Sciatic nerve (tissue), 2 donors: ENCODE measurements around the gene EP400. TPM values are rescaled to one million over a fixed set of nuclear protein-coding genes. Genes with fewer than 3 reads are reported as not detected.

Experiments
- ATAC-seq: fragments of 200-7000 bp; cut with Tn5 transposase; one replicate; pipeline ENCODE4 v1.9.1; 2020; ENCODE audit warnings: mild to moderate bottlenecking, moderate library complexity
- DNase-seq: peaks from one replicate; pipeline ENCODE4 v3.0.0-alpha.2; 2020; ENCODE audit warnings: low spot score
- intact Hi-C: fragments of 100-400 bp; cut with DNase I; formaldehyde crosslinking; loops from one replicate; pipeline ENCODE4 v1.14.2; 2022
- total RNA-seq: library from RNA; stranded (reverse); fragmentation: NEBNext Ultra II Directional; extraction: Animal tissue kit (Norgen Biotek cat#: 25700); gene quantifications from one replicate; pipeline ENCODE4 v1.2.1, GENCODE V29; 2021
- donor health status: DM: no; HTN: no; CAD: no.
- donor health status: DM: no; HTN: no; CAD: no.

The EP400 gene
- total RNA-seq, 1 donor from 2014 or later: 56.9 TPM

DNA sequence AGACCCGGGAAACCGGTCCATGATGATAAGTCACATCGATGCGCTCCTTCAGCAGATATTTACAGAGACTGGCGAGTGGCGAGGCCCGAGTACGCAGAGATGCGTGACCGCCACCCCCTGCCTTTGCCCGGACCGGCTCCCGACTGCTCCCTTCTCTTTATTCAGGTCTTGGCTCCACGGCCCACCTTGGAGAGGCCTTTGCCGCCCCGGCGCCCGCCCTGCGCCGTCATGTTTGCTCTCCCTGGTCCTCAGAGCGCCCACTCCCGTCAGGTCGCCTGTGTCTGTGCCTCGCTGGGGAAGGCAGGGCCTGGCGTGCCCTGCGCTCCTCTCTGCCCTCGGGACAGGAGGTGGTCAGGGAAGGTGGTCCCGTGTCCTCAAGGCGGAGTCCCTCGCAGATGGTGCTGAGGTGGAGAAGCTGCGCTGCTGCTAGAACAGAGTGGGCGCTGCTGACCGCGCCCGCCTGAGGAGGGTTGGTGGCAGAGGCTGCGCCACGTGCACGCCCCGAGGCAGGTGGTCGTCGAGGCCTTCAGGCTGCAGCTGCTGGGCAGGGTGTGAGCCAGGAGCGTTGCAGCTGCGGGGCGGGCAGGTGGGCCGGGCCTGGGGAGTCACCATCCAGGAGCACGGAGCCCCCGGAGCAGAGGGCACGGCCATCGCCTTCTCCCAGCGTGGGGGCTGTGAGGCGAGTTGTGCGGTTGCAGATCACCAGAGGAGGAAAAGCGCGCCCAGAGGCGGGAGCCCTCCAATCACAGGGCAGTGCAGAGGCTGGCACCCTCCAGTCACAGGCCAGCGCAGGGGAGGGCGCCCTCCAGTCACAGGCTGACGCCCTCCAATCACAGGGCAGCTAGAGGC, 167.2 kb downstream of the EP400 start:
- intact Hi-C loops: no loop called here
- DNase-seq (no peak), ATAC-seq (no peak)

DNA sequence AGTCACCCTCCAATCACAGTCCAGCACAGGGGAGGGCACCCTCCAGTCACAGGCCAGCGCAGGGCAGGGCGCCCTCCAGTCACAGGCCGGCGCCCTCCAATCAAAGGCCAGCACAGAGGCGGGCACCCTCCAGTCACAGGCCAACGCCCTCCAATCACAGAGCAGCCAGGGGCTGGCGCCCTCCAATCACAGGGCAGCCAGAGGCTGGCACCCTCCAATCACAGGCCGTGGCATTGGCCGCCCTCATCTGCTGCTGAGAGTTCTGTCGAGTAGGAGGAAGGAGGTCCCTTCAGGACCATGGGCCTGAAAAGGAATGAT, 167.8 kb downstream of the EP400 start:
- intact Hi-C loops: no loop called here
- ATAC-seq (no peak), DNase-seq (no peak)

DNA sequence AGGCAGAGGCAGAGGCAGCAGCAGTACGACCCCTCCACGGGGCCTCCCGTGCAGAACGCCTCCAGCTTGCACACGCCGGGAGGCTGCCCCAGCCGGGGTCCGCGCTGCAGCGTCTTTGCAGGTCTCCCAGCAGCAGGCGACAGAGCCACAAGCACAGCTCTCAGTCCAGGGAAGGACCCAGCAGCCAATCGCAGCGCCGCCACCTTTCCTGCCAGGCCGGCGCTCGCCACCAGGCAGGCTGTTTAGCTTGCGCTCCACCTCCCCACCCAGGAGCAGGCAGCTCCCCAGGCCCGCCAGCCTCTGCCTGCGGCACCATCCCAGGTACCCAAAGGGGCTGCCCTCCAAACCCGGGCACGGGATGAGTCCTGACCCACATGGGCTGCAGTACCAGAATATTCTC, 169.1 kb downstream of the EP400 start:
- intact Hi-C loops: no loop called here
- no peak for DNase-seq
- ATAC-seq: no peak

DNA sequence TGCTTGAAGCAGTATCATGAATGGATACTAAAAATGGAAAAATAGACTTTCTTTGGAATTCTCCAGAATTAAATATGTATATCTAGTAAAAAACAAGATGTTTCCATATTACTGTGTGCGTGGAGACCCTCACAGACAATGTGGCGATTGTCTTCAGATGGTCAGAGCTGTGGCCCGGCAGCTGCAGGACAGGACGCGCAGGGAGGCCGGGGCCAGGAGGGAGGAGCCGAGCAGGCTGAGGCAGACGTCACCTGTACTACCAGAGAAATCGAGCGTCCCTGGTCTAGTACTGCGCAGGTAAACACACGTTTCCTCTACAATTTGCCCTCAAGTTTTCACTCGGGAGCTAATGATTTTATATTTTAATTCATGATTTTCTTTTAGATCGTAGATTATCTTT, 171.5 kb downstream of the EP400 start:
- DNase-seq (no peak), ATAC-seq (no peak)
- intact Hi-C loops: no loop called here

DNA sequence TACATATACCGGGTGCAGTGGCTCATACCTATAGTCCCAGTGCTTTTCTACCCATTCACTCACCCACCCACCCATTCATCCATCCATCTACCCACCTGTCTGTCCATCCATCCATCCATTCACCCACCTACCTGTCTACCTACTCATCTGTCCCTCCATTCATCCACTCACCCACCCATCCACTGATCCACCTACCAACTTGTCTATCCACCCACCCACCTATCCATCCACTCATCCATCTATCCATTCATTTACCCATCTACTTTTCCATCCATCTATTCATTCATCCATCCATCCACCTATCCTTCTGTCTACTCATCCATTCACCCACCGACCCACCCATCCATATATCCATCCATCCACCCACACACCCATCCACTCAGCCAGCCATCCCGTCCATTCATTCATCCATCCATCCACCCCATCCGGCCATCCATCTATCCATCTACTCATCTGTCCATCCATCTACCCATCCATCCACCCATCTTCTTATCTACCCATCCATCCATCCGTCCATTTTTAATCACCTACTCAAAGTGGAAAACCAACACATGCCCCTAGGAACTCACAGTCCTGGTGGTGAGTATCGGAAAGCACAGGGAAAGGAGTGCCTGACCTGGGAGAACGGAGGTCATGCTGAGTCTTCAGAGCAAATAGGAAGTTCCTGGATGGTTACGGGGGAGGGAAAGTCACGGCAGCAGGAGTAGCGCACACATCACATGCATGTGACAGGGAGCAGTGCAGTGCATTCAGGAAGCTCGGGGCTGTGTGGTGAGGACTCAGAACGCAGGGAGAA, 174.4 kb downstream of the EP400 start:
- DNase-seq: no peak
- ATAC-seq: no peak
- intact Hi-C loops: no loop called here

DNA sequence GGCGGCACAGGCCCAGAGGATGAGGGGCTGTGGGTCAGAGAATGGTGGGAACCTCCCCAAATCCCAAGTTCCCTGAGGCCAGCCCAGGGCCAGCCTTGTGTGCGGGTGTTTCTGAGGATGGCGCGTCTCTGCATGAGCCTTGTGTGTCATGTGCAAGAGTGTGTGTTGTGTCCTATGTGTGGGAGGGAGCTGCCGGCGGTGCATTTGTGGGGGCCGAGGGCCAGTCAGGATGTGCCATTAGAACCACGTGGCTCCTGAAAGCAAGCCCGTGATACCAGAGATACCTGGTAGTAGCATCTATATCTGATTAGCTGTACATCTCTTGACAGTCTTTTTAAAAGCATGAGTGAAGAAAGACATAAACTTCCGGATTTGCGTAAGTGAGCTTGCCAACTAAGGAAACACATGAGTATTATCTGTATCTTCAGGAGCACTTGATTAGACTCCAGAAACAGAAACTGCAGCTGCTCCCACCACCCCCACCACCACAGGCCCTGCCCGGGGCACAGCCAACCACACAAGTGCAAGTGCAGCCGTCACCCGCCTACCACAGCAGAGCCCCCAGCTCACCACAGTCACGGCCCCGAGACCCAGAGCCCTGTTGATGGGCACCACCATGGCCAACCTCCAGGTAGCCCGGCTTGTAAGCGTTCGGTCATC, 175.2 kb downstream of the EP400 start:
- intact Hi-C loops: no loop called here
- no peak for ATAC-seq
- no peak for DNase-seq

DNA sequence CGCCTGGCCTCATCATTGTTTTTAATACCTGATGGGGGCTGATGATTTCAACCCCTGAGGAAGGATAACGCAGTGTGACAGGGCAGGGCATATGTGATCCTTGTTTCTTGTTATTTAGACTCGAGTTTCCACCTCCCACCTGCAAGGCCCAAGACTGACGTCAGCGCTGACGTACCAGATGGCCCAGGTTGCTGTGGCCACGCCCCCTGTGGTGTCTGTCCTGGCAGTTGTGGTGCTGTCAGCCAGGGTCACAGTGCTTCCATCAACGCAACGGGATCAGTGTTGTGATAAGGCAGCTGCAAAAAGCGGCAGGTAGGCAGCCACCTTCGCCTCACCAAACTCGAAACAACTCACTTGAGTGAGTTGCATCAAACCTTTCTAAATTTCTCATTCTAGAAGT, 176.0 kb downstream of the EP400 start:
- DNase-seq: no peak
- no peak for ATAC-seq
- intact Hi-C loops: no loop called here

DNA sequence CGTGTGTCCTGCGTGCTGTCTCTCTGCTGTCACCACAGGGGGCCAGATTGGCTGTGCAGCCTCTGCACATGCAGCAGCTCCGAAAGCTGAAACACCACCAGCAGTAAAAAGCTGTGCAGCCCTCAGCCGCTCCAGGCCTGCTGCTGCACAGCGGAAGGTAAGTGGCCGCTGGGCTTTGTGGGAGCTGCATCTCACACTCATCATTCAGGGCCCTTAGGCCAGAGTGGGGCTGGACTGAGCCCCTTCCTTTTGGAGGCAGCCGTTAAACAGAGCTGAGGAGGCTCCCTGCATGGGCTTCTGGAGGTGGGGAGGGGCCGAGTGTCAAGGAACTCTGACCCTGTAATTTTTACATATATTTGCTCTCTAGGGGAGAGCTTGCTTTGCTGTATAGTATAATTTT, 177.3 kb downstream of the EP400 start:
- no peak for DNase-seq

DNA sequence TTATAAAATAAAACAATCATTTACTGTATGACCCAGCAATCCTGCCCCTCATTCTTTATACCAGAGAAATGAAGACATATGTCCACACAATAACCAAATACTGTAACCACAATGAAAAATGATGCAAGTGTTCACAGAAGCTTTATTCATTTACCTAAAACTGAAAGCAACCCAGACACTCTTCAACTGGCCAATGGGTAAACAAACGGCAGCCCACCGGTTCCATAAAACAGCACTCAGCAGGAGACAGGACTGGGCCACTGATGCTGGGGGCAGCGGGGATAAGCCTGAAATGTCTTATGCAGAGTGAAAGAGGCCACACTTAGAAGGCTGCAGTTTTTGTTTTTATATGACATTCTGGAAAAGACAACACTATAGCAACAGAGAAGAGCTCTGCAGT, 179.3 kb downstream of the EP400 start:
- ATAC-seq (no peak), DNase-seq (no peak)
- intact Hi-C loops: no loop called here

More for the DNA sequence above, 177.3 kb downstream of the EP400 start:
- no peak for ATAC-seq
- intact Hi-C loops: no loop called here

DNA sequence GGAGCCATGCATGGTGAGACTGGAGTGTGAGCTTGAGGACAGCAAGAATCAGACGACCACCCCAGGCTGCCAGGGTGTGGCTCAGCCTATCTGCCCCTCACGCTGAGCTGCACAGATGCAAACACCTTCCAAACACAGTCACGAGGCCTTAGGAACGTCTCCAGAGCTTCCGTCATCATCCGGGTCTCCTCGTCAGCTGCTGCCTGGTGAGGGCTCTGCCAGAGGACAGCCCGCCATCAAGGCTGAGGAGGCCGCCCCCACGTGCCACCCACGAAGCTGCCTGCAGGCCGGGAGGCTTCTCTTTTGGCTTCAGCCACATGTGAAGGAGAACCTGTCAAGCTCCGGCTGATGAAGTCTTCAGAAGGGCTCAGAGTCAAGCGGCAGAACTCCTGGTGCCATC, 180.9 kb downstream of the EP400 start:
- DNase-seq (no peak), ATAC-seq (no peak)
- intact Hi-C loops: no loop called here

Other genes with a start within 250 kb of the EP400 start
- 67.3 TPM for gene SFSWAP, start 238.9 kb upstream of the EP400 start, total RNA-seq
- gene MMP17, start 121.5 kb upstream of the EP400 start, total RNA-seq: 12.6 TPM
- gene ULK1, start 55.3 kb upstream of the EP400 start, total RNA-seq: 40.6 TPM
- gene PUS1, start 20.7 kb upstream of the EP400 start, total RNA-seq: 16.3 TPM
- 17.7 TPM for gene DDX51, start 194.4 kb downstream of the EP400 start, total RNA-seq
- 14.5 TPM for gene NOC4L, start 194.5 kb downstream of the EP400 start, total RNA-seq